ENCODE results near the gene TBC1D17.

GRCh38 chr19:49881672-49882394 lies 4.3 kb downstream of the TBC1D17 start:
- TF ChIP-seq, protein P1, sequence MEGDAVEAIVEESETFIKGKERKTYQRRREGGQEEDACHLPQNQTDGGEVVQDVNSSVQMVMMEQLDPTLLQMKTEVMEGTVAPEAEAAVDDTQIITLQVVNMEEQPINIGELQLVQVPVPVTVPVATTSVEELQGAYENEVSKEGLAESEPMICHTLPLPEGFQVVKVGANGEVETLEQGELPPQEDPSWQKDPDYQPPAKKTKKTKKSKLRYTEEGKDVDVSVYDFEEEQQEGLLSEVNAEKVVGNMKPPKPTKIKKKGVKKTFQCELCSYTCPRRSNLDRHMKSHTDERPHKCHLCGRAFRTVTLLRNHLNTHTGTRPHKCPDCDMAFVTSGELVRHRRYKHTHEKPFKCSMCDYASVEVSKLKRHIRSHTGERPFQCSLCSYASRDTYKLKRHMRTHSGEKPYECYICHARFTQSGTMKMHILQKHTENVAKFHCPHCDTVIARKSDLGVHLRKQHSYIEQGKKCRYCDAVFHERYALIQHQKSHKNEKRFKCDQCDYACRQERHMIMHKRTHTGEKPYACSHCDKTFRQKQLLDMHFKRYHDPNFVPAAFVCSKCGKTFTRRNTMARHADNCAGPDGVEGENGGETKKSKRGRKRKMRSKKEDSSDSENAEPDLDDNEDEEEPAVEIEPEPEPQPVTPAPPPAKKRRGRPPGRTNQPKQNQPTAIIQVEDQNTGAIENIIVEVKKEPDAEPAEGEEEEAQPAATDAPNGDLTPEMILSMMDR (conservative IDR thresholded peaks at IDR 0.05 in 1 of 2, IDR thresholded peaks at IDR 0.05 in 1 of 2; ENCODE audit: extremely low read depth in 1 of 2, insufficient read depth in 1 of 2, low read depth in 1 of 2, low read length in 2 of 2), result no peak
- TF ChIP-seq EZH2 (IDR thresholded peaks at IDR 0.05; ENCODE audit: borderline replicate concordance, low read length), result no peak
